GM12878 (cell line): Measurements from ENCODE around the gene ASTL. TPM values are rescaled to one million over a fixed set of nuclear protein-coding genes. Genes with fewer than 3 reads are reported as not detected.
A peak's percentile ranks its signal among the peaks of the same experiment; 100 is the strongest.

Source experiments
- CBX3 ChIP-seq: fragments of 200-600 bp; sonication (generic); IDR thresholded peaks from 2 replicates; pipeline ENCODE4 v1.6.1; 2016; ENCODE audit warnings: low read depth, borderline replicate concordance
- CBX5 ChIP-seq: sonication (generic); IDR thresholded peaks from 2 replicates; pipeline ENCODE4 v1.6.1; 2016; ENCODE audit warnings: low read depth, moderate library complexity, mild to moderate bottlenecking, inconsistent platforms
- CREB1 ChIP-seq: IDR thresholded peaks from 2 replicates; pipeline ENCODE4 v1.6.1; 2012; ENCODE audit warnings: low read depth, mild to moderate bottlenecking, inconsistent platforms
- E4F1 ChIP-seq: fragments of 450-650 bp; IDR thresholded peaks from 2 replicates; pipeline ENCODE4 v1.6.1; 2018; ENCODE audit warnings: borderline replicate concordance, mild to moderate bottlenecking; ENCODE audit not compliant: partially characterized antibody
- FOS ChIP-seq: IDR thresholded peaks from 3 replicates; pipeline ENCODE4 v1.6.1; 2011; ENCODE audit warnings: borderline replicate concordance; ENCODE audit not compliant: insufficient read length; ENCODE audit errors: extremely low read depth
- KLF5 ChIP-seq: fragments of 450-650 bp; IDR thresholded peaks from 2 replicates; pipeline ENCODE4 v1.6.1; 2014; ENCODE audit warnings: mild to moderate bottlenecking; ENCODE audit not compliant: partially characterized antibody
- MLLT1 ChIP-seq: fragments of 450-650 bp; IDR thresholded peaks from 2 replicates; pipeline ENCODE4 v1.6.1; 2016; ENCODE audit warnings: mild to moderate bottlenecking
- NR2C2 ChIP-seq: IDR thresholded peaks from 2 replicates; pipeline ENCODE4 v1.6.1; 2011; ENCODE audit warnings: borderline replicate concordance, low read depth; ENCODE audit not compliant: control insufficient read depth, insufficient read length
- POLR2AphosphoS2 ChIP-seq: IDR thresholded peaks from 2 replicates; pipeline ENCODE4 v1.6.1; 2011; ENCODE audit warnings: low read depth, mild to moderate bottlenecking, low read length, improper control_type of control experiment, moderate library complexity
- RCOR1 ChIP-seq: conservative IDR thresholded peaks from 2 replicates; pipeline ENCODE4 v1.6.1; 2012; ENCODE audit warnings: low read depth, low read length, improper control_type of control experiment
- STAT1 ChIP-seq: fragments of 450-650 bp; conservative IDR thresholded peaks from 2 replicates; pipeline ENCODE4 v1.6.1; 2014; ENCODE audit warnings: antibody characterized with exemption, mild to moderate bottlenecking
- TCF3 ChIP-seq: IDR thresholded peaks from 2 replicates; pipeline ENCODE4 v1.6.1; 2012; ENCODE audit warnings: low read depth, mild to moderate bottlenecking, low read length, borderline replicate concordance; ENCODE audit not compliant: insufficient read depth
- TCF7 ChIP-seq: IDR thresholded peaks from 2 replicates; pipeline ENCODE4 v1.6.1; 2014; ENCODE audit warnings: antibody characterized with exemption, borderline replicate concordance
- ZNF622 ChIP-seq: fragments of 450-650 bp; IDR thresholded peaks from 2 replicates; pipeline ENCODE4 v1.6.1; 2017; ENCODE audit warnings: mild to moderate bottlenecking, inconsistent platforms
- polyA plus RNA-seq, 11 experiments: library from polyadenylated mRNA; depleted of rRNA in 4 of 11; unstranded in 6 of 11; stranded (reverse) in 5 of 11; fragments of >200 nt; fragmentation: Nextera tagmentation in 4 of 11; fragmentation: Illumina TruSeq in 1 of 11; extraction: Ambion mirVana in 4 of 11; extraction: Trizol in 1 of 11; gene quantifications; 1 replicate in 1 of 11; 2 replicates in 10 of 11; pipeline versions ENCODE4 v1.2.1 to v1.2.3, GENCODE V29; 2011 to 2016; ENCODE audit warnings: inconsistent platforms in 2 of 11, missing spikeins in 2 of 11, low read depth in 1 of 11
- total RNA-seq, 4 experiments: library from RNA; depleted of rRNA in 3 of 4; stranded (reverse); fragments of >200 nt in 3 of 4; fragmentation: Illumina TruSeq in 1 of 4; extraction: Trizol in 1 of 4; gene quantifications; 2 replicates each; pipeline versions ENCODE4 v1.2.1 to v1.2.3, GENCODE V29; 2013 to 2021
- TF ChIP-seq, protein P1 (sequence below): fragments of 450-650 bp; IDR thresholded peaks from 2 replicates; pipeline ENCODE4 v1.6.1; 2016; ENCODE audit warnings: mild to moderate bottlenecking
- TF ChIP-seq, protein P2 (sequence below): fragments of 450-650 bp; IDR thresholded peaks from 2 replicates; pipeline ENCODE4 v1.6.1; 2016; ENCODE audit warnings: mild to moderate bottlenecking, moderate library complexity, borderline replicate concordance

ASTL gene
- total and polyA plus RNA-seq, 10 of the 15 experiments (the other 5 are each of a cell fraction or from before 2014, with no cell fraction given): 0.18 to 1.0 (median 0.38) TPM; not detected in 4

DNA sequence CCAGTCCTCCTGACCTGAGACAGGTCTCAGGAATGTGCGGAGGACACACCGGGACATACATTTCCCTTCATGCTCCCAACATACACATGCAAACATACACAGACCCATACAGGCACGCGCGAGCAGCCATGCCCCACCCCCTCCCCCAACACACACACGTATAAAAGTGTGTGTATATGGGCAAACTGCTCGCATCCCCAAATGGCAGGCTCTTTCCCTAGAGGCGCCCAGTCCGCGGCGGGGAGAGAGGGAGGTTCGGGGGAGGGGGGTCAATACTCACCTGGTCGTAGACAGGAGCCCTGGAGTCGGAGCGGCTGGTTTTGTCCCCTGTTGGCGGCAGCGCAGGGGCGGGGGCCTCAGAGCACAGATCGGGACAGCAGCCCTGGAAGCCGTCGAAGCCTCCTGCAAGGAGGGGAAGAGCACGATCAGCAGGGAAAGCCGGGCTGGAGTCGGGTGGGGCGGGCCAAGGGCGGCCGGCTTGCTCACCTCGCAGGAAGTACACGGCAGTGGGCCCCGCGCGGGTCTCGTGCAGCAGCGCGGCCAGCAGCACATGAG lies 6.3 kb upstream of the ASTL start (continued):
- no peak; the same call in 1 of the 2 replicates for TF ChIP-seq TCF3
- TF ChIP-seq MLLT1: peak; percentile 99
- peak; percentile 77 for TF ChIP-seq POLR2AphosphoS2
- no peak for TF ChIP-seq RCOR1
- TF ChIP-seq E4F1: no peak
- no peak for TF ChIP-seq STAT1
- no peak for TF ChIP-seq CREB1
- TF ChIP-seq CBX3: no peak
- no peak for TF ChIP-seq CBX5
- no peak for TF ChIP-seq ZNF622
- no peak for TF ChIP-seq NR2C2
- no peak for TF ChIP-seq FOS
- no peak for TF ChIP-seq TCF7
- TF ChIP-seq KLF5: no peak
- TF ChIP-seq, protein P1, sequence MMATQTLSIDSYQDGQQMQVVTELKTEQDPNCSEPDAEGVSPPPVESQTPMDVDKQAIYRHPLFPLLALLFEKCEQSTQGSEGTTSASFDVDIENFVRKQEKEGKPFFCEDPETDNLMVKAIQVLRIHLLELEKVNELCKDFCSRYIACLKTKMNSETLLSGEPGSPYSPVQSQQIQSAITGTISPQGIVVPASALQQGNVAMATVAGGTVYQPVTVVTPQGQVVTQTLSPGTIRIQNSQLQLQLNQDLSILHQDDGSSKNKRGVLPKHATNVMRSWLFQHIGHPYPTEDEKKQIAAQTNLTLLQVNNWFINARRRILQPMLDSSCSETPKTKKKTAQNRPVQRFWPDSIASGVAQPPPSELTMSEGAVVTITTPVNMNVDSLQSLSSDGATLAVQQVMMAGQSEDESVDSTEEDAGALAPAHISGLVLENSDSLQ: no peak
- TF ChIP-seq, protein P2, sequence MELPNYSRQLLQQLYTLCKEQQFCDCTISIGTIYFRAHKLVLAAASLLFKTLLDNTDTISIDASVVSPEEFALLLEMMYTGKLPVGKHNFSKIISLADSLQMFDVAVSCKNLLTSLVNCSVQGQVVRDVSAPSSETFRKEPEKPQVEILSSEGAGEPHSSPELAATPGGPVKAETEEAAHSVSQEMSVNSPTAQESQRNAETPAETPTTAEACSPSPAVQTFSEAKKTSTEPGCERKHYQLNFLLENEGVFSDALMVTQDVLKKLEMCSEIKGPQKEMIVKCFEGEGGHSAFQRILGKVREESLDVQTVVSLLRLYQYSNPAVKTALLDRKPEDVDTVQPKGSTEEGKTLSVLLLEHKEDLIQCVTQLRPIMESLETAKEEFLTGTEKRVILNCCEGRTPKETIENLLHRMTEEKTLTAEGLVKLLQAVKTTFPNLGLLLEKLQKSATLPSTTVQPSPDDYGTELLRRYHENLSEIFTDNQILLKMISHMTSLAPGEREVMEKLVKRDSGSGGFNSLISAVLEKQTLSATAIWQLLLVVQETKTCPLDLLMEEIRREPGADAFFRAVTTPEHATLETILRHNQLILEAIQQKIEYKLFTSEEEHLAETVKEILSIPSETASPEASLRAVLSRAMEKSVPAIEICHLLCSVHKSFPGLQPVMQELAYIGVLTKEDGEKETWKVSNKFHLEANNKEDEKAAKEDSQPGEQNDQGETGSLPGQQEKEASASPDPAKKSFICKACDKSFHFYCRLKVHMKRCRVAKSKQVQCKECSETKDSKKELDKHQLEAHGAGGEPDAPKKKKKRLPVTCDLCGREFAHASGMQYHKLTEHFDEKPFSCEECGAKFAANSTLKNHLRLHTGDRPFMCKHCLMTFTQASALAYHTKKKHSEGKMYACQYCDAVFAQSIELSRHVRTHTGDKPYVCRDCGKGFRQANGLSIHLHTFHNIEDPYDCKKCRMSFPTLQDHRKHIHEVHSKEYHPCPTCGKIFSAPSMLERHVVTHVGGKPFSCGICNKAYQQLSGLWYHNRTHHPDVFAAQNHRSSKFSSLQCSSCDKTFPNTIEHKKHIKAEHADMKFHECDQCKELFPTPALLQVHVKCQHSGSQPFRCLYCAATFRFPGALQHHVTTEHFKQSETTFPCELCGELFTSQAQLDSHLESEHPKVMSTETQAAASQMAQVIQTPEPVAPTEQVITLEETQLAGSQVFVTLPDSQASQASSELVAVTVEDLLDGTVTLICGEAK: no peak
